HG03095 (cell line): ENCODE measurements around the gene CYB5R3.
A peak's percentile ranks its signal among the peaks of the same experiment; 100 is the strongest.
"Not testable (repeated sequence)": the region's sequence is repeated elsewhere in the genome, so short reads cannot be mapped to it uniquely, and the experiment has no call there.

Experiments
- ATAC-seq: cut with Tn5 transposase; IDR thresholded peaks from one replicate; pipeline ENCODE4 v1.9.1; 2021; ENCODE audit warnings: moderate library complexity; ENCODE audit not compliant: unreplicated experiment

CYB5R3 gene

DNA sequence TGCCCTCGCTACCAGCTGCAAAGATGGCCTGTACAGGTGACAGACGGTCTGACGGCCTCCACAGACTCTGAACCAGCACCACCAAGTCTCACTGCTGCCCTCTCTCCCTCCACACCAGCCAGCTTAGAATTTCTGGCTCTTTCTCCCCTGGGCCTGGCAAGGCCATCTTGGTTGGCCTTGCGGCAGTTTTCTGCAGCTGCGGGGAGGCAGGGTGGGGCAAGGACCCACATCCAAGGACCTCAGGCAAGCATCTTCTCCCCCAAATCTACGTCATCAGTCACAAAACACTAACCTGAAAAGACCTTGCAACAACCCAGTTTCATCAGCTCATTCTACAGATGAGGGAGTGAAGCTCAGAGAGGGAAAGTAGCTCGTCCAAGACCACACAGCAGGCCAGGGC, 22.8 kb downstream of the CYB5R3 start:
- no peak for ATAC-seq

GRCh38 chr22:42625416-42625815, 23.8 kb downstream of the CYB5R3 start:
- no peak for ATAC-seq

- ATAC-seq, result no peak
Observed at GRCh38 chr22:42624551-42625106, 24.6 kb downstream of the CYB5R3 start.

DNA sequence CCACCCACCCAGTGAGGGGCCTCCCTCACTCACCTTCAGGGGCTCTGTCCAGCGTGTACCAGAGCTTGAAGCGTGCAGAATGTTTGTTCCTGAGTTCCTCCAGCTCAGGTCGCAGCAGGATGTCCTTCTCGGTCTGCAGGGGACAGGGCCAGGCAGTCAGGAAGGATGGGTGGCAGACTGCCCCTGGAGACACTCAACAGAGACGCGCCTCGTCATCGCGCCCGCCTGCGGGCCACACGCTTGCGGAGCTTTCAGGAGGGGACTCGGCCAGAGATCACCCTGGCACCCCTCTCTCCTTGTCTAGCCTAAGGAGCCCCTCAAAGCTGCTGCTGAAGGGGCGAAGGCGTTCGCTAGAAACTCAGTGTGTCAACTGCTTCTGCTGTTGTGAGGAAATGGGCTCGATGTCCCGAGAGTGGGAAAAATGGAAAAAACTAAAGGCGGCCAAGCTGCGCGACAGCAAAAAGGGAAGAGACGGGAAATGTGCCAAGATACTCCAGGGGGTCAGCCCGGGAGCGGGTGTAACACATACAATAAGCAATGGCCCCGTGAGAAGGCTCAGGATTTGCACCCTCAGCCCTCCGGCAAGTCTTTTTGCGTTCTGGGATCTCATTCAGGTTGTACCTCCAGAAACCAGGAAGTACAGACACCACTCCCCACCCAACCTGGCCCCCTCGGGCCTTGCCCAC, 25.3 kb downstream of the CYB5R3 start:
- ATAC-seq, result no peak

- no peak for ATAC-seq
Observed at GRCh38 chr22:42623301-42623751, 25.9 kb downstream of the CYB5R3 start.

- no peak for ATAC-seq
Observed at GRCh38 chr22:42622061-42622710, 27.0 kb downstream of the CYB5R3 start.

GRCh38 chr22:42621505-42622002, 27.6 kb downstream of the CYB5R3 start:
- ATAC-seq, result no peak

DNA sequence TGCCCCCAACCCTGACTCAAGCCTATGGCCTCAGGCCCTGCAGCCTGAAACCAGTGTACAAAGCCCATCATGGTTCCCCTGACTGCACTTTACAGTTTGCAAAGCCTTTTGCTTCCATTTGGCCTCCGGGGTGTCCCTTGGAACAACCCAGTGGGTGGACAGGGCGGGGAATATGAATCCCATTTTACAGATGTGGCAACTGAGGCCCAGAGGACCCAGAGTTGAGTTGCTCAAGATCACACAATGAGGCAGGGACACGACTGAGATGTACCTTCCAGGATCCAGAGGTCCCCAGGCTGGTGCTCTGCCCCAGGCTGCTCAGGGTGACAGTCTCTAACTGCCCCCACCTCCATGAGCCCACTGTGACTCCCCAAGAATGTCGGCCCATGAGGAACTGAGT, 29.1 kb downstream of the CYB5R3 start:
- no peak for ATAC-seq

DNA sequence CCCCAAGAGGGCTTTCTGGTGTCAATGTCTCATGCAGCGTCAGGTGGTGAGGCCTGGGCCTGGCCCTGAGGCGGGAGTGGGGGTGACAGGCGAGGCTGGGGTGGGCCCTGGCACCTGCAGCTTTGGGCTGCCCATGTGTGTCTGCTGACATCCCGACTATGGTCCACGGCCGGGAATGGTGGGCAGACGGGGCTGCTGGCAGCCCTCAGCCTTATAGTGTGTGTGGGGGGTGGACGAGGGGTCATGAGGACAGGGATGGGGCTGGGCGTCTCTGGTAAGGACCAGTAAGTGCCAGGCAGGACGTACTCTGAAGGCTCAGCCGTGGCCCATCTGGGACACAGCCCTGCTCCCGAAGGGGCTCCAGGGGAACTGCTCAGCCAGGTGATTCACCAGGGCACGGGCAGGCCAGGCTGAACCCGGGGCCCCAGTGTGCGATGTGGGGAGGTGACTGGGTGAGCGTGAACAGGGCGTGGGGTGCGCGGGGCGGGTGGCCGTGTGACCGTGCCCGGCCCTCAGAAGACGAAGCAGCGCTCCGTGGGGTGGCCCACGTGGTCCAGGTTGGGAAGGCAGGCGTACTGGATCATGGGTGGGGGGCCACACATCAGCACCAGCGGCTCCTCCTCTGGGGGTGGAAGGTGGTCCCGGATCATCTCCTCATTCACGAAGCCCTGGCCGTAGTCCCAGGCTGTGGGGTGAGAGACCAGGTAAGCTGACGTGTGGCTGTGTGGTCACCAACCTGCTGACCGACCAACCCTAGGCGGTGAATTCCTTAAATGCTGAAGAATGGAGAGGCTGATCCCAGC, 29.7 kb downstream of the CYB5R3 start:
- ATAC-seq, result no peak

DNA sequence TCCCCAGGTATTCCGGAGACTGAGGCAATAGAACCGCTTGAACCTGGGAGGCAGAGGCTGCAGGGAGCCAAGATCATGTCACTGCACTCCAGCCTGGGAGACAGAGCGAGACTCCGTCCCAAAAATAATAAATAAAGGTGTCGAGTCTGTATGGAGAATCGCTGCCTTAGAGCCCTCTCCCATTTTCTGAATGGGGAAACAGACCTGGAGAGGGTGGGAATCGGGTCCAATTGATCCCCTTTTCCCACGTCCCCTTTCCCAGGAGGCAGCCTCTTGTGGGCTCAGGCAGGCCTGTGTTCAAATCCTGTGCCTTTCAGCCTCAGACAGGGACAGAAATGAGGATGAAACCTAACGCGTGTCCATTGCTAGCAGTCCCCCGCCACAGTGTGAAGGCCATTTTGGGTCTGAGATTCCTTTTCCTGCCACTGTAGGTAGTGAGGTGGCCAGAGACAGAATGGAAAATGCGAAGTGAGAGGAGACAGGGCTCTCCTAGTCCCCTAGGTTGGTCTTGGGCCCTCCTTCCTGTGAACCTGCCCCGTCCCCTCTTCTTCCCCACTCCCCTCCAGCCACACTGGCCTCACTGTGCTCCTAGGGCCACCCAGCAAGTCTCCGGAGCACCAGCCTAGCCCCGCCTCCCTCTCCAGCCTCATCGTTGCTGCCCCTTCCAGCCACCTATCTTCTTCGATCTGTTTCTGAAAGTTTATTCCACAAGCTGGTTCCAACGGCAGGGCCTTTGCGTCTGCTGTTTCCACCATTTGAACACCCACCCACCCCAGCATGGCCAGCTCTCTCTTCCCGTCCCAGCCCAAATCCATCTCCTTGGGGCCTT, 31.8 kb downstream of the CYB5R3 start:
- no peak for ATAC-seq

- ATAC-seq, result not testable (repeated sequence)
Observed at GRCh38 chr22:42615860-42616175, 33.4 kb downstream of the CYB5R3 start.

- peak; percentile 50 for ATAC-seq
Observed at GRCh38 chr22:42615092-42615859, 33.9 kb downstream of the CYB5R3 start.

DNA sequence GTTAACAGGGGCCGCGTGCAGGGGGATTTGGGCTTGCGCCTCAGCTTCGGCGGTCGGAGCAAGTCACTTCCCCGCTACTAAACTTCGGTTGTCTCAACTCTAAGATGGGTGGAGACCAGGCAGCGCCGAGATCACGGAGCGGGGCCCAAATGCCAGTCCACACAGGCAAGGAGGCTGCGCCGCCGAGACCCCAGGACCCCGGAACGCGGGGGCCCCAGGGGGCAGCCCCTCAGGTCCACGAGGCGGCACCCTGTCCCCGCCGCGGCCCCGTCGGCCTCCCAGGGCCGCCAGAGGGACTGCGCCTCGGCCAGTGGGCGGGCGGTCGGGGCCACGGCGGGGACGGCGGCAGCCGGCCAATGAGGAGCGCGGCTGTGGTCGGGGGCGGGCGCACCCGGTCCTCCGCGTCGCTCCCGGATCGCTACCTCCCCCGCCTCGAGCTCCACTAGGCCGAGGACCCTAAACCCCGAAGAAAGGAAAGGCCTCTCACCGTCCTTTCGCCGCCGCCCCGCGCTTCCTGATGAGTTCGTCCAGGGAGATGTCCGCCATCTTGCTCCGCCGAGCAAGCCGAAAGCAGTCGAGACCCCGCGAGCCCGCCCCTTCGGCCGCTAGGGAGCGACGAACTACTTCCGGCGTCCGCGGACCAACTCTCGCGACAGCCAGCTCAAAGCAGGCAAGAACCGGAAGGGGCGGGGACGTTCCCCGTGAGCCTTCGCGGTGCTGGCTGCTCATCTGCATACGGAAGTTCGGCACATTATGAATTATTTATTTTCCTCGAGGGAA, 34.7 kb downstream of the CYB5R3 start, which contains the start of gene POLDIP3:
TSS of gene POLDIP3 (minus strand) at position 572 of the 780 bp plus-strand sequence. CDS start at position 546, 26 bp downstream.
- ATAC-seq, result peak; percentile 51

DNA sequence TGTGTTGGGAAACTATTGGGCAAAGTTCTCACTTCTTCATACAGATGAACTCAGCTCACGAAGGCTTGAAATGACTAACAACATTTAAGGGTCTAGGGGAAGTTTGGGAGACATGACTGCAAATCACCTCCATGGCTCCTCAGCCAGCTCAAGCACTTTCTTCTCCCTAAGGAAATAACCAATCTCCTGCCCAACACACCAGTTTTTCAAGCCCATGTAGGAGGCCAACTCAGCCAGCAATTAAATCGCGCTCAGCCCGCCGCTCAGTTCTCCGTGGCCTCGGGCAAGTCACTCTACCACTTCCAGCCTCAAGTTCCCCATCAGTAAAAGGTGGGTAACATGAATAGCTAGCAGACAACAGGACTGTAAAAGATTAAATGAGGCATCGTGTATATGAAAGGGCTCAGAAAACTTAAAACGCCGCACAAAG, 35.3 kb downstream of the CYB5R3 start:
- no peak for ATAC-seq

- no peak for ATAC-seq
Observed at GRCh38 chr22:42612336-42612735, 36.9 kb downstream of the CYB5R3 start.

DNA sequence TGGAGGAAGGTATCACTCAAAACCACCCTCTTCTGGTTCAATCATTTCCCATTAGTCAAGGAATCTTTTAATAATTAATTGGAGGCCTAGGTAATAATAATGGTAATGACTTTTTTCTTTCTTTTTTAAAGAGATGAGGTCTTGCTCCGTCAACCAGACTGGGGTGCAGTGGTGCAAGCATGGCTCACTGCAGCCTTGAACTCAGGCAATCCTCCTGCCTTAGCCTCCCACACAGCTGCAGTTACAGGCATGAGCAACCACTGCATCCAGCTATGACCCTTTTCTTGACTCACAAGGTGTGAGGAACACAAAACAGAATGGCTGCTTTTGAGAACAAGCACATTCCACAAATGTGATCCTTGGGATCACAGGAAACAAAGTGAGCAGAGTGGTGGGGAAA, 38.1 kb downstream of the CYB5R3 start:
- ATAC-seq, result no peak

DNA sequence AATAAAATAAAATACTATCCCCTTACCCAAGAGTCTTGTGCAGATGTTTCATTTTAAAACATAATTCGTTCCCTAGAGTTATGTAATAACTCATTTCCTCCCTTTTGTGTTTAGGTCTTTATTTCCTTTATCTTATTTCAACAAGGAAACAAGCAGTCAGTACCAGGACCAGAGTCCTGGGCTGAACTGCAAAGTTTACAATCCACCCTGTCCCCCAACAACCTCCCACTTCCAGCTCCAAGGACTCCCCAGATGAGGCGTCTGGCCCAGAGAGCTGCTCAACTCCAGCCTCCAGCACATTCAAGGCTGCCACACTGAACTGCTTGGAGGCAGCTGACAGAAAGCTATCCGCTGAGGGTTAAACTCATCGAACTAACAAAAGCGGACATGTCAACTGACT, 39.0 kb downstream of the CYB5R3 start:
- ATAC-seq, result no peak

DNA sequence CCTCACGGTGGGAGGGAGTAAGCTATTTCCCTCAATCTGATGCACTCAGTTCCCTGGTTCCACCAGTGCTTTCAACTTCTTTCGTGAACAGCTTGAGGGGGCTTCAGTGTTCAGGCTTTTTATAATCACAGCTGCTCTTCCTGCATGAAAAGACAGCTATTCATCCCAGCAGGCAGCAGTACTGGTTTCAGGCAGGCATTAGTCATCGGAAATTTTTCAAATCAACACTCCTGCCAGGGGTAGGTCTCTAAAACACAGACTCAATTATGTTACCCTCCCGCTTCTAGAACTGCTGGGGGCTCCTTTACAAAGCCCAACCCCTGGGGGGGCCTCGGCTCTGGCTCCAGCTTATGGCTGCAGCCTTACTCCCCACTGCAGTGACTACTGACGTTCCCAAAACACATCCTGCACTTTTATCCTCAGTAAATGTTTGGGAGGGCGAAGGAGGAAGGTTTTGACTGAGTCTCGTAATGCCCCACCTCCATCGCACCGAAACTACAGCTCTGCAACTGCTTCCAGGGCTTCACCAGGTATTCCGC, 40.3 kb downstream of the CYB5R3 start:
- no peak for ATAC-seq
